AG04449 (cell line): ENCODE results near the gene GNAI3.

Experiments used
- CTCF ChIA-PET: fragments of 350-600 bp; formaldehyde crosslinking; extraction: SDS; loops from one replicate; lab custom pipeline; 2021; ENCODE audit warnings: antibody characterized with exemption; lab: Yijun Ruan, JAX
- POLR2A ChIA-PET: fragments of 400-600, 350-600 bp; formaldehyde crosslinking; extraction: SDS; loops from one replicate; lab custom pipeline; 2020; ENCODE audit warnings: antibody characterized with exemption, inconsistent platforms; lab: Yijun Ruan, JAX
- DNase-seq: peaks from one replicate; pipeline ENCODE4 v3.0.0-alpha.2; 2010; ENCODE audit warnings: low read depth, low spot score
- H3K4me3 ChIP-seq: 2 replicates; pipeline ENCODE4 v1.5.1; 2011; ENCODE audit warnings: low read depth, mild to moderate bottlenecking, control low read depth, low read length
- CTCF ChIP-seq: IDR thresholded peaks from one replicate; pipeline ENCODE4 v1.5.1; 2011; ENCODE audit warnings: mild to moderate bottlenecking, moderate library complexity, low read length, control low read depth, inconsistent platforms; ENCODE audit not compliant: insufficient read depth; ENCODE audit errors: missing control alignments

Gene GNAI3

GRCh38 chr1:109502364-109502851 is 46.0 kb upstream of the GNAI3 start:
- ChIA-PET CTCF (interaction anchor here (1.2 to 43.1 kb wide), 4 partner anchors 7 to 47 kb away, joined by 3 to 2790 read pairs (median 657); partner anchors contain the start of genes AMIGO1, ATXN7L2, CYB561D1 and GNAI3), POLR2A (no interaction called here)
- no peak for TF ChIP-seq CTCF
- H3K4me3 ChIP-seq, result no peak overlapping the region
- DNase-seq, result no peak

- CTCF ChIA-PET, result interaction anchor here (24.0 to 43.1 kb wide), 3 partner anchors 5 to 30 kb away, joined by 657 to 2790 read pairs (median 657); partner anchors contain the start of genes AMIGO1, ATXN7L2, CYB561D1 and GPR61
- POLR2A ChIA-PET, result interaction anchor here (1.1 kb wide), 1 partner anchor 13 kb away, joined by 4 read pairs; no protein-coding TSS in a partner anchor
- no peak for DNase-seq
- TF ChIP-seq CTCF, result no peak
- H3K4me3 ChIP-seq, result no peak overlapping the region
Observed at GRCh38 chr1:109503935-109504334, 44.5 kb upstream of the GNAI3 start.

- ChIA-PET POLR2A (no interaction called here), CTCF (interaction anchor here (0.7 to 43.1 kb wide), 4 partner anchors 4 to 304 kb away, joined by 3 to 2790 read pairs (median 657); partner anchors contain the start of genes AMIGO1, ATXN7L2, CYB561D1 and GPR61)
- no peak overlapping the region for H3K4me3 ChIP-seq
- no peak for DNase-seq
- no peak for TF ChIP-seq CTCF
Observed at GRCh38 chr1:109504974-109505373, 43.4 kb upstream of the GNAI3 start.

- DNase-seq, result no peak
- TF ChIP-seq CTCF, result no peak
- no peak overlapping the region for H3K4me3 ChIP-seq
- ChIA-PET POLR2A (no interaction called here), CTCF (interaction anchor here (24.0 to 43.1 kb wide), 2 partner anchors 14 to 26 kb away, joined by 657 to 2790 read pairs; partner anchors contain the start of genes ATXN7L2, CYB561D1 and GPR61)
Observed at GRCh38 chr1:109508001-109508872, 40.2 kb upstream of the GNAI3 start.

- peak overlapping the region; percentile 67 for H3K4me3 ChIP-seq
- ChIA-PET POLR2A (no interaction called here), CTCF (interaction anchor here (24.0 to 43.1 kb wide), 2 partner anchors 14 to 25 kb away, joined by 657 to 2790 read pairs; partner anchors contain the start of genes ATXN7L2, CYB561D1 and GPR61)
- no peak for DNase-seq
- no peak for TF ChIP-seq CTCF
Observed at GRCh38 chr1:109508873-109509175, 39.6 kb upstream of the GNAI3 start.
